Measurements from ENCODE around the gene C11orf21.

DNA sequence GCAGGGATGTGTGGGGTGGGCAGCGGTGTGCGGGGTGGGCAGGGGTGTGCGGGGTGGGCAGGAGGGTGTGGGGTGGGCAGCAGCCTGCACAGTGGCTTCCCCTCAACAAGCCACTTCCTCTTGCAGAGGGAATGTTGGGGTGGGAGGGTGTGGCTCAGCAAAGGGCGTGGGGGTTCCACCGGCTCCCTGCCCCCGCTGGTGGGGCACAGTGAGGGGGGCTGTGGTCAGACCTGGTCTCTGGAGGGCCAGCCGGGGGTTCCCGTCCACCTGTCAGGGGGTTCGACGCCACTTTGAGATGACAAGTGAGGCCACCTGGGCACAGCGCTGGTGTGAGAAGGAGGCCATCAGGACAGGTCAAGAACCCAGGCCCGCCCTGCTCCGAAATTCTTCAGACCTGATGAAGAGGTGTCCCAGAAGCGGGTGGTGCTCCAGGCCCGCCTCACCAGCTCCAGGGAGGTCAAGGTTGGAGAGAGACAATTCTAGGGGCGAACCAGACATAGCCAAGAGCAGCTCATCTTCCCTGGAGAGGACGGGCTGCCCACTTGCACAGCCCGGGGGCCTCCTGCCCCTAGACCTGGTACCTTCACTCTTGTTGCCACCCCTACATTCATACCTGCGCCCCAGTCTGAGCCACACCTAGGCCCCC is 1.3 kb downstream of the C11orf21 start:
- TF ChIP-seq, protein P1, sequence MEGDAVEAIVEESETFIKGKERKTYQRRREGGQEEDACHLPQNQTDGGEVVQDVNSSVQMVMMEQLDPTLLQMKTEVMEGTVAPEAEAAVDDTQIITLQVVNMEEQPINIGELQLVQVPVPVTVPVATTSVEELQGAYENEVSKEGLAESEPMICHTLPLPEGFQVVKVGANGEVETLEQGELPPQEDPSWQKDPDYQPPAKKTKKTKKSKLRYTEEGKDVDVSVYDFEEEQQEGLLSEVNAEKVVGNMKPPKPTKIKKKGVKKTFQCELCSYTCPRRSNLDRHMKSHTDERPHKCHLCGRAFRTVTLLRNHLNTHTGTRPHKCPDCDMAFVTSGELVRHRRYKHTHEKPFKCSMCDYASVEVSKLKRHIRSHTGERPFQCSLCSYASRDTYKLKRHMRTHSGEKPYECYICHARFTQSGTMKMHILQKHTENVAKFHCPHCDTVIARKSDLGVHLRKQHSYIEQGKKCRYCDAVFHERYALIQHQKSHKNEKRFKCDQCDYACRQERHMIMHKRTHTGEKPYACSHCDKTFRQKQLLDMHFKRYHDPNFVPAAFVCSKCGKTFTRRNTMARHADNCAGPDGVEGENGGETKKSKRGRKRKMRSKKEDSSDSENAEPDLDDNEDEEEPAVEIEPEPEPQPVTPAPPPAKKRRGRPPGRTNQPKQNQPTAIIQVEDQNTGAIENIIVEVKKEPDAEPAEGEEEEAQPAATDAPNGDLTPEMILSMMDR (IDR thresholded peaks at IDR 0.05) = no peak
- no peak for TF ChIP-seq POLR2A (IDR thresholded peaks at IDR 0.05)

Data from adrenal gland (tissue), 5 donors.